PC-3 (cell line): ENCODE data around the gene BTN1A1. TPM values are rescaled to one million over a fixed set of nuclear protein-coding genes. Genes with fewer than 3 reads are reported as not detected.

Source experiments
- ATAC-seq: fragments of 200-7000 bp; cut with Tn5 transposase; 2 replicates; pipeline ENCODE4 v1.9.1; 2020; ENCODE audit warnings: mild to moderate bottlenecking, moderate library complexity
- BruUV-seq: library from RNA; stranded (reverse); fragments of 400-500 nt; replicated peaks from 2 replicates; lab custom pipeline; 2021; lab: Mats Ljungman, UMichigan
- CTCF ChIA-PET: fragments of 300-600 bp; sonication (Branson Sonifier 250); formaldehyde crosslinking; loops from one replicate; lab custom pipeline; 2022; ENCODE audit warnings: antibody characterized with exemption; lab: Charles Lee
- POLR2A ChIA-PET: fragments of 300-600 bp; sonication (Branson Sonifier 250); formaldehyde crosslinking; loops from one replicate; lab custom pipeline; 2022; ENCODE audit warnings: antibody characterized with exemption; ENCODE audit not compliant: unreplicated experiment; lab: Charles Lee
- DNase-seq: peaks from one replicate; pipeline ENCODE4 v3.0.0-alpha.2; 2015
- H2AFZ ChIP-seq: fragments of 300-600 bp; sonication (generic); 2 replicates; pipeline ENCODE4 v1.6.0; 2016; ENCODE audit warnings: antibody characterized with exemption, low read length
- H3F3A ChIP-seq: fragments of 300-600 bp; sonication (generic); one replicate; pipeline ENCODE4 v1.6.0; 2017; ENCODE audit warnings: antibody characterized with exemption, low read length, control low read depth, mild to moderate bottlenecking; ENCODE audit not compliant: unreplicated experiment
- H3K27ac ChIP-seq: fragments of 300-600 bp; sonication (generic); 2 replicates; pipeline ENCODE4 v1.5.1; 2016; ENCODE audit warnings: mild to moderate bottlenecking, low read length
- H3K27me3 ChIP-seq: fragments of 300-600 bp; sonication (generic); 2 replicates; pipeline ENCODE4 v1.6.1; 2016; ENCODE audit warnings: low read length, mixed read lengths
- H3K36me3 ChIP-seq: fragments of 300-600 bp; sonication (generic); 2 replicates; pipeline ENCODE4 v1.6.1; 2016; ENCODE audit warnings: low read depth, mixed run types, low read length, mixed read lengths
- H3K4me1 ChIP-seq: fragments of 300-600 bp; sonication (generic); 2 replicates; pipeline ENCODE4 v1.5.1; 2016; ENCODE audit warnings: low read length; ENCODE audit not compliant: insufficient read depth
- H3K4me2 ChIP-seq: fragments of 300-600 bp; sonication (generic); 2 replicates; pipeline ENCODE4 v1.6.0; 2016; ENCODE audit warnings: low read length
- H3K4me3 ChIP-seq: fragments of 300-600 bp; sonication (generic); 2 replicates; pipeline ENCODE4 v1.5.1; 2016; ENCODE audit warnings: mild to moderate bottlenecking, low read length, mixed read lengths
- H3K79me2 ChIP-seq: fragments of 300-600 bp; sonication (generic); 2 replicates; pipeline ENCODE4 v1.6.1; 2017; ENCODE audit warnings: low read length, mixed read lengths
- H3K9ac ChIP-seq: fragments of 300-600 bp; sonication (generic); 2 replicates; pipeline ENCODE4 v1.6.0; 2016; ENCODE audit warnings: mild to moderate bottlenecking, low read length
- H3K9me2 ChIP-seq: fragments of 300-600 bp; sonication (generic); replicated peaks from 2 replicates; pipeline ENCODE4 v1.6.1; 2016; ENCODE audit warnings: mixed run types, low read length, mixed read lengths
- H3K9me3 ChIP-seq: fragments of 300-600 bp; sonication (generic); 2 replicates; pipeline ENCODE4 v1.6.1; 2016; ENCODE audit warnings: low read length, mixed read lengths
- H4K20me1 ChIP-seq: fragments of 300-600 bp; sonication (generic); 2 replicates; pipeline ENCODE4 v1.6.1; 2016; ENCODE audit warnings: low read length, mixed read lengths
- CTCF ChIP-seq: fragments of 300-600 bp; sonication (generic); conservative IDR thresholded peaks from 2 replicates; pipeline ENCODE4 v1.5.1; 2017; ENCODE audit warnings: antibody characterized with exemption, low read depth, mild to moderate bottlenecking, low read length
- EZH2 ChIP-seq: fragments of 300-600 bp; sonication (generic); IDR thresholded peaks from one replicate; pipeline ENCODE4 v1.6.1; 2017; ENCODE audit warnings: antibody characterized with exemption, mild to moderate bottlenecking, low read length; ENCODE audit not compliant: unreplicated experiment
- EZH2phosphoT487 ChIP-seq: fragments of 300-600 bp; sonication (generic); IDR thresholded peaks from 2 replicates; pipeline ENCODE4 v1.6.1; 2018; ENCODE audit warnings: mild to moderate bottlenecking, antibody characterized with exemption, low read length, borderline replicate concordance
- intact Hi-C: fragments of 100-400 bp; cut with micrococcal nuclease; formaldehyde crosslinking; loops from 2 replicates; pipeline ENCODE4 v1.9.0; 2023
- total RNA-seq: library from RNA; depleted of rRNA; stranded (reverse); fragments of >200 nt; gene quantifications from 2 replicates; pipeline ENCODE4 v1.2.3, GENCODE V29; 2014

BTN1A1 gene
- total RNA-seq, 1 experiment from 2014 or later: not detected

DNA sequence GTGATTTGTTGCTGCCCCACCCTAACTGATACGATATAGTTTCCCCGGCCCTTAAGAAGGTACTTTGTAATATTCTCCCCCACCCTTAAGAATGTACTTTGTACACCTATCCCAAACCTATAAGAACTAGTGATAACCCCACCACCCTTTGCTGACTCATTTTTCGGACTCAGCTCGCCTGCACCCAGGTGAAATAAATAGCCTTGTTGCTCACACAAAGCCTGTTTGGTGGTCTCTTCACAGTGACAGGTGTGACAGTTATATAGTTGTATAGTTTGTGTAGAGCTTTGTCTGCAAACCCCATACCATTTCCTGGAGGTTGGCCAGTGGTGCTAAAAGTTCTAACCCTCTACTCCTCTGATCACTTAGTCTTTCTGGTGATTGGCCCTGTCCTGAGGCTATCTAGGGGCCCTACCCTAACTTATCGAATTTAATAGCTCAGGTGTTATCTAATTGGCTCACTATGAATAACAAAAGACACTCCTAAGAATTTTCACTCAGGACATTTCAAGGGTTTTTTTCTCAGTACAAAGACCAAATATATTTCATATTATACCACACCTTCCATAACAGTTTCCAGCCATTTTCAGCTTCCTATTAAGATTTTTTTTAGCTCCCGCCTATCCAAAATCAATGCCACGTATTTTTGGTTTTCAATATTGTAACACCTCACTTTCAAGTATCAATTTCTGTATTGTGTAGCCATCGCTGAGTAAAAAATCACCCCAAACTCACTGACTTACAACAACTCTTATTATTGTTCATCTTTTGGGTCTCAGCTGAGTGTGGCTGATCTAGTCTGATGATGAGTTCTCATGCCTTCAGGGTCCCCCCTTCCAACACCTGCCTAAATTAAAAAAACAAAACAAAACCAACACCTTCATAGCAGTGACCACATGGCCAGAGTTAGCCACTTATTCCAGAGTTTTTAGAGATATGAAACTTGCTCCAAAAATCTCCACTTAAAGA is 9.8 kb upstream of the BTN1A1 start:
- no peak overlapping the region for H3K9ac ChIP-seq
- ChIA-PET CTCF (no interaction called here), POLR2A (no interaction called here)

DNA sequence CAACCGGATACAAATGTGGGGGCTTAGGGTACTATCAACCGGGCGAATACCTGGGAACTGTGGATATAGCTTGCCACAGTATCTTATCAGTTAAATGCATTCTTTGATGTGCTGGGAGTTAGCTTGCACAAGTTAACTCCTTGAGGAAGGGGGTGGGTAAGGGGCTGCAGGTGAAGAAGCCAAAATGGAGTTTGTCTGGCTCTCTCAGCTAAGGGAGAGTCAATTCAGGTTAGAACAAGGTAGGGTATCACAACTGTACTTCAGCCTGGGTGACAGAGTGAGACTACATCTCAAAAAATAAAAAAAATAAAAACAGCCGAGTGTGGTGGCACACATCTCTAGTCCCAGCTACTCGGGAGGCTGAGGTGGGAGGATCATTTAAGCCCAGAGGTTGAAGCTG is 8.5 kb upstream of the BTN1A1 start:
- DNase-seq: no peak
- ATAC-seq: no peak
- intact Hi-C loops: no loop called here
- no peaks in the 10 kb centered on the region for H3F3A ChIP-seq
- H3K9me3 ChIP-seq: no peaks in the 10 kb centered on the region
- no peaks in the 10 kb centered on the region for H4K20me1 ChIP-seq
- H3K27me3 ChIP-seq: no peaks in the 10 kb centered on the region
- no peak overlapping the region for H3K9ac ChIP-seq
- no peak for TF ChIP-seq EZH2
- no peak for TF ChIP-seq CTCF
- no peak for TF ChIP-seq EZH2phosphoT487
- ChIA-PET POLR2A (no interaction called here), CTCF (no interaction called here)
- BruUV-seq: no TSS peak
- H3K4me3 ChIP-seq: no peak overlapping the region
- no peak overlapping the region for H2AFZ ChIP-seq
- H3K9me2 ChIP-seq: no peaks in the 10 kb centered on the region
- H3K27ac ChIP-seq: no peak overlapping the region
- no peaks in the 10 kb centered on the region for H3K4me1 ChIP-seq
- no peaks in the 10 kb centered on the region for H3K79me2 ChIP-seq
- H3K4me2 ChIP-seq: no peak overlapping the region
- no peaks in the 10 kb centered on the region for H3K36me3 ChIP-seq

More for the DNA sequence above, 9.8 kb upstream of the BTN1A1 start:
- H4K20me1 ChIP-seq: no peaks in the 10 kb centered on the region
- H2AFZ ChIP-seq: no peak overlapping the region
- no peaks in the 10 kb centered on the region for H3K36me3 ChIP-seq
- H3K9me3 ChIP-seq: no peaks in the 10 kb centered on the region
- DNase-seq (no peak), ATAC-seq (no peak)
- intact Hi-C loops: no loop called here
- H3K4me2 ChIP-seq: no peak overlapping the region
- BruUV-seq: no TSS peak
- no peak for TF ChIP-seq EZH2
- no peak for TF ChIP-seq EZH2phosphoT487
- H3K27ac ChIP-seq: no peak overlapping the region
- H3F3A ChIP-seq: no peaks in the 10 kb centered on the region
- H3K9me2 ChIP-seq: no peaks in the 10 kb centered on the region
- H3K27me3 ChIP-seq: no peaks in the 10 kb centered on the region
- no peaks in the 10 kb centered on the region for H3K79me2 ChIP-seq
- H3K4me1 ChIP-seq: no peaks in the 10 kb centered on the region
- H3K4me3 ChIP-seq: no peak overlapping the region

DNA sequence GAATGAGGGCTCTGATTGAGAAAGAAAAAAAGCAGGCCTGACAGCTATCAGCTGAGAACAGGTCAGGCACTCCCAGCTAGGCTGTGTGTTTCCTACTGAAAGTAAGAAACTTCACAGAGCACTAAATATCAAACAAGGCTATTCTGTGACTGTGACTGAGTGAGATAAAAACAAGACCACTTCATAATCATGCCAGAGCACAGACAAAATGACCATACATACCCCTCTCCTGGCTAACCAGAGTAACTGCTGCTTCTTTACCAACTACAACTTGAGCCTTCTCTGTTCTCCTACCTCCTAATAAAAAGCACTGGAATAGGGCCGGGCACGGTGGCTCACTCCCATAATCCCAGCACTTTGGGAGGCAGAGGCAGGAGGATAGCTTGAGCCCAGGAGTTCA is 6.8 kb upstream of the BTN1A1 start:
- Histone ChIP-seq H3K4me1 (no peaks in the 10 kb centered on the region), H2AFZ (no peak overlapping the region), H3K4me3 (no peak overlapping the region), H3K27ac (no peak overlapping the region), H3K9me2 (no peaks in the 10 kb centered on the region), H3F3A (no peaks in the 10 kb centered on the region), H3K36me3 (no peaks in the 10 kb centered on the region), H3K79me2 (no peaks in the 10 kb centered on the region), H4K20me1 (no peaks in the 10 kb centered on the region), H3K27me3 (no peaks in the 10 kb centered on the region), H3K4me2 (no peak overlapping the region), H3K9me3 (no peaks in the 10 kb centered on the region), H3K9ac (no peak overlapping the region)
- DNase-seq (peak; percentile 27), ATAC-seq (peak; percentile 88)
- CTCF ChIA-PET: no interaction called here
- intact Hi-C loops: loop anchor here (1.0 kb wide), 1 partner anchor 152 kb away; no protein-coding TSS in a partner anchor
- BruUV-seq: no TSS peak
- TF ChIP-seq CTCF (peak; percentile 38; the same call in 1 of the 2 replicates), EZH2phosphoT487 (no peak), EZH2 (no peak)
- POLR2A ChIA-PET: no interaction called here
